Measurements from ENCODE around the gene CDKN2D.
A peak's percentile ranks its signal among the peaks of the same experiment; 100 is the strongest.

CDKN2D gene

GRCh38 chr19:10568826-10569651 lies at the start of gene CDKN2D:
TSS of gene CDKN2D (minus strand) at chr19:10568979. CDS start at chr19:10568653, 326 bp downstream.
- peak; percentile 100 for DNase-seq (ENCODE audit: low spot score)

GRCh38 chr19:10617409-10618121 lies 48.8 kb upstream of the CDKN2D start:
- DNase-seq (ENCODE audit: low spot score), result peak; percentile 34

DNA sequence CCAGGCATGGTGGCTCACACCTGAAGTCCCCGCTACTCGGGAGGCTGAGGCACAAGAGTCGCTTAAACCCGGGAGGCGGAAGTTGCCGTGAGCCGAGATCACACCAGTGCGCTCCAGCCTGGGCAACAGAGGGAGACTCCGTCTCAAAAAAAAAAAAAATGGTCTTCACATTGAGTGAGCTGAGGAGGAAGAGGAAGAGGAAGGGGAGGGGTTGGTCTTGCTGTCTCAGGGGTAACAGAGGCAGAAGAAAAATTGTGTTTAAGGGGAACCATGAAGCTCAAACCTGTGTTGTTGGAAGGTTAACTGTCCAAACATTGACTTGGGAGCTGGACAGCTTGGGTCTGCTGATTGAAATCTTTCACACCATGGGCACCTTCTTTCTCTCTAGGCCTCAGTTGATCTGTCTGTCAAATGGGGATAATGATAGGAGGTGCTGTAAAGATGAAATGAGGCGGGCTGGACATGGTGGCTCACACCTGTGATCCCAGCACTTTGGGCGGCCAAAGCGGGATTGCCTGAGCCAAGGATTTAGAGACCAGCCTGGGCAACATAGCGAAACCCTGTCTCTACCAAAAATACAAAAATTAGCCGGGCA lies 46.7 kb upstream of the CDKN2D start:
- no peak for DNase-seq (ENCODE audit: low spot score)

DNA sequence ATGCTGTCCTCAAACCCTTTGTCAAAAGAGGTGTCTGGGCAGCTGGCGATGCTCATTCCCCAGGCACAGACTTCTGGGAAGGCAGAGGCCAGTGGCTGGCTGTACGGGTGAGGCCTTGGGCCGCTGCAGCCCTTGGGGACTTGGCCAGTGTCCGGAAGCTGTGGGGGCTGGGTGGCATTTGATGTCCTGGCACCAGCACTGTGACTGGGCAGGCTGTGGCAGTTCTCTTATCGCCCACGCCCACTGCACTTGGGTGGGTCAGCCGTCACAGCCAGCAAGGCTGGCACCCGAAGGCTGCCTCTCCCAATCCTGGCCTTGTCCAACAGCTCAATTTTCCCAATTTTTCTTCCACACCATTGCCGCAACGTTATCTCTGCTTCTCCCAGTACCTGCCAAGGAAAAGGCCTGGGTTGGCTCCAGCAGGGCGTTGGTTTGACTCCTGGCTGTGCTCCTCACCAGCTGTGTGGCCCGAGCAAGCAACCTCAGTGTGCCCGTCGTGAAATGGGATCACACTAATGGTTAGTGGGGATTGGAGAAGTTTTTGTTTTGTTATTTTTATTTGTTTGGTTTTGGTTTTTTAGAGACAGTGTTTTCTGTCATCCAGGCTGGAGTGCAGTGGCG lies 43.8 kb upstream of the CDKN2D start:
- peak; percentile 78 for DNase-seq (ENCODE audit: low spot score)

GRCh38 chr19:10611907-10612306 lies 43.1 kb upstream of the CDKN2D start:
- no peak for DNase-seq (ENCODE audit: low spot score)

DNA sequence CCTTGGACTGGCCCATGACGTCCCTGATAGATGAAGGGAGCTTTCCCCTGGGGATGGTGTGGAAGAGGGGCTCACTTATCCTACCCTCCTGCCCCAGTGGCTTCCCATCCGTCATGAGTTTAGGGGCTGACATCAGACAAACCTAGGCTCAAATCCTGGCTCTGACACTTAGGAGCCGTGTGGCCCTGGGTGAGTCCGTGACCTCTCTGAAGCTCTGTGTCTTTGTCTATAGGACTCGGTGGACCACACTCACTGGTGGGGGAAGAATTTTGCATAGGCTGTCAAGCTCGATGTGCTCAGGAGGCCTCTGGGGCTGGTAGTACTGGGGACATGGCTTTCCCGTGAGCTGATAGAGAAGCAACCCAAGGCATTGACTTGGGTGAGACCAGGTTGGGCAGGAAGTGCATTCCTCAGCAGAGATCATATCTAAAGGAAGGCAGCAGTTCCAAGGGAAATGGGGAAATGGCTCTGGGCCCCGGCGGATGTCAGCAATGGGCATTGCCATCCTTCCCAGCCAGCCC lies 35.7 kb upstream of the CDKN2D start:
- DNase-seq (ENCODE audit: low spot score), result peak; percentile 21

- peak; percentile 22 for DNase-seq (ENCODE audit: low spot score)
Measured at GRCh38 chr19:10603873-10604459, 35.2 kb upstream of the CDKN2D start.

DNA sequence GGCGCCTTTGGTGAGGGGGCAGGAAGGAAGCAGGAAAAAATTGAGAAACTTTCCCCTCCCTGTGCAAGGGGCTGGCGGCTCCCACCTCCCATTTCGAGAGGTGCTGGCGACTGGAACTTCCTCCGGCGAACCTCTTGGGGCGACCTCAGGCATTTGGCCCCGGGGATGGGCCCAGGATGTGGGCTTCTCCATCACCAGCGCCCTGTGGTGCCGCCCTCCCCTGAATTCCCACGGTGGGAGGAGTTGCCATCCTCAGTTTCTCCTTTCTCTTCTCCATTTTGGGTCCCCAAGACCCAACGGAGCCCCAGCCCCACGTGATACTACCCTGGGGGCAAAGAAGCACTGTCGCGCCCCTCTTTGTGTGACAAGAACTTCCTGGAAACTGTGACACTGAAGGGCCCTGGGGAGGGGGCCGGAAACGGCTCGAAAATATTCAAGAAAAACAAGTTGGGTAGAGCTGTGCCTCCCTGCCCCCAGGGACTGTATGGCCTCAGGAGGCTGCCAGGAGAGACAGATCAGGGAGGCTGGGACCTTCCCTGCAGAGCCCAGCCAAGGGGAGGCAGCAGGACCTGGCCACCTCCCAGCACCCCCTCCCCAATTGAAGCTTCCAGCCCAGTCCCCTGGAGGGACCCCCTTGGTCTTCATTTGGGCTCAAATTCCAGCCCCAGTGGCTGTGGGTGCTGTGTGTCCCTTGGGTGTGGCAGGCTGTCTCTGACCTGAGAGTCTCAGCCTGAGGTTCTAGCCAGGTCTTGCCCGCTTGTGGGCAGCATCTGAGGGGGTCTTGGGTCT lies 34.5 kb upstream of the CDKN2D start:
- peak; percentile 39 for DNase-seq (ENCODE audit: low spot score)

GRCh38 chr19:10602330-10603083 lies 33.7 kb upstream of the CDKN2D start:
- DNase-seq (ENCODE audit: low spot score), result peak; percentile 86

GRCh38 chr19:10601999-10602329 lies 33.2 kb upstream of the CDKN2D start:
- no peak for DNase-seq (ENCODE audit: low spot score)

- no peak for DNase-seq (ENCODE audit: low spot score)
Measured at GRCh38 chr19:10600149-10600548, 31.4 kb upstream of the CDKN2D start.

GRCh38 chr19:10593820-10594637 lies 25.2 kb upstream of the CDKN2D start:
- DNase-seq (ENCODE audit: low spot score), result no peak

DNA sequence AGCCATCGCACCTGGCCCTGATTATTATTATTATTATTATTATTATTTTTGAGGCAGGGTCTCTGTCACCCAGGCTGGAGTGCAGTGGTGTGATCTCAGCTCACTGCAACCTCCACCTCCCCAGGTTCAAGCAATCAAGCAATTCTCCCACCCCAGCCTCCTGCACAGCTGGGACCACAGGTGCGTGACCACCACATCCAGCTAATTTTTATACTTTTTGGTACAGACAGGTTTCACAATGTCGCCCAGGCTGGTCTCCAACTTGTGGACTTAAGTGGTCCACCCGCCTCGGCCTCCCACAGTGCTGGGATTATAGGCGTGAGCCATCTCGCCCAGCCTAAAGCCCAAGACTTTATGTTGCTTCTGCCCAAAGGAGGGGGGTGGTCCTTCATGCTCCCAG lies 24.4 kb upstream of the CDKN2D start:
- DNase-seq (ENCODE audit: low spot score), result no peak

DNA sequence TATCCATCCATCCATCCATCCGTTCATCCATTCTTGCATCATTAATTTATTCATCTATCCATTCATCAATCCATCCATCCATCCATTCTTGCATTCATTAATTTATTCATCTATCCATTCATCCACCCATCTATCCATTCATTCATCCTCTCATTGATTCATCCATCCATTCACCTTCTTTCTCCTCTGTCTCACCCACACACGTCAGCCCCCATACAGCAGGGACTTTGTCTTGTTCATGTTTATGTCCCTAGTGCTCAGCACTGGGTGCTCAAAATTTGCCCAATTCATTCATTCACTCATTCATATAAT lies 19.0 kb upstream of the CDKN2D start:
- DNase-seq (ENCODE audit: low spot score), result no peak

DNA sequence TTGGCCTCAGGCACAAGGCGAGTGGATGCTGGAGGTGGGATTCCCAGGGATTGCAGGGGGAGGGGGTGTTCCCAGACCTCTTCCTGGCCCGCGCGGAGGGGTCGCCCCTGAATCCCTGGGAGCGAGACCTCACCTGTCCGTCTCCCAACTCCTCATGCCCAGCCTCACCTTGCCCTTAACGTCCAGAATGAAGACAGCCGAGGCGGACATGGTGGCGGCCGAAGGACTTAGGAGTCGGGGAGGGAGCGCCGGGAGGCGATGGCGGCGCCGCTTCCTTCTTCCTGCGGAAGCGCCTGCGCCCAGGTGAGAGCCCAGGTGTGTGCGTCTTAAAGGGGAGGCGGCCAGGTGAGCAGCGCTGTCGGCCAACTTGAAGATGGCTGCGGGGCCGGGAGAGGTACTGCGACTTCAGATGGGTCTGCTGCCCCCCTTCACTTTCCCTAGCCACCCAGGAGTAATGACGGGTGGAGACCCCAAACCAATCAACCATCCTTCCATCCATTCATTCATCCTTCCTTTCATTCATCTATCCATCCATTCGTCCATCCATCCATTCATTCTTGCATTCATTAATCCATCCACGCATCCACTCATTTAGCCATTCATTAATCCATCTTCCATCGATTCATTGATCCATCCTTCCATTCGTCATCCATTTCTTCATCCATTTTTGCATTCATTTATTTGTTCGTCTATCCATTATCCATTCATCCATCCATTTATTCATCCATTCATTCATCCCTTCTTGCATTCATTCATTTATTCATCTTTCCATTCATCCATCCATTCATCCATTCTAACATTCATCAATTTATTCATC lies 18.5 kb upstream of the CDKN2D start, which contains the start of gene AP1M2:
Gene AP1M2 (minus strand): TSS at position 291 of the 817 bp plus-strand sequence. CDS start 81 bp downstream, at position 210.
- DNase-seq (ENCODE audit: low spot score), result no peak

DNA sequence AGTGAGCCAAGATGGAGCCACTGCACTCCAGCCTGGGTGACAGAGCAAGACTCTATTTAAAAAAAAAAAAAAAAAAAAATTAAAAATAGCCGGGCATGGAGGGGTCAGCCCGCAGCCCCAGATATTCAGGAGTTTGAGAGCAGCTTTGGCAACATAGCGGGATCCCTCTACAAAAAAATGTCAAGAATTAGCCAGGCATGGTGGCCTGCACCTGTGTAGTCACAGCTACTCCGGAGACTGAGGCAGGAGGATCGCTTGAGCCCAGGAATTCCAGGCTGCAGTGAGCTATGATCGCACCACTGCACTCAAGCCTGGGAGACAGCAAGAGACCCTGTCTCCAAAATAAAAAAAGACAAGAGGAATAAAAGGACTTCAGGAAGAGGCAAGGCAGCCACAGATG lies 17.6 kb upstream of the CDKN2D start:
- DNase-seq (ENCODE audit: low spot score), result no peak

GRCh38 chr19:10583036-10583776 lies 14.4 kb upstream of the CDKN2D start:
- DNase-seq (ENCODE audit: low spot score), result no peak

GRCh38 chr19:10582091-10582490 lies 13.3 kb upstream of the CDKN2D start:
- no peak for DNase-seq (ENCODE audit: low spot score)

Measured in hematopoietic multipotent progenitor cell treated with erythropoietin and hydrocortisone succinate and interleukin-3 and kit ligand, for 15 days (in vitro differentiated cells).